SK-N-SH treated with all-trans-retinoic acid at 6 μM for 48 hours (cell line): Measurements from ENCODE around the gene DAW1.

ENCODE experiments used
- ATAC-seq: fragments of 200-7000 bp; cut with Tn5 transposase; 3 replicates; pipeline ENCODE4 v1.9.1; 2020; ENCODE audit warnings: mild to moderate bottlenecking, moderate library complexity
- ARNTL ChIP-seq: fragments of 450-650 bp; formaldehyde crosslinking; IDR thresholded peaks from 2 replicates; pipeline ENCODE4 v1.5.0; 2020; ENCODE audit warnings: low read depth, mild to moderate bottlenecking, moderate library complexity, borderline replicate concordance
- BACH2 ChIP-seq: fragments of 250-450 bp; sonication (Bioruptor Pico); IDR thresholded peaks from 2 replicates; pipeline ENCODE4 v1.9.0; 2021; ENCODE audit warnings: mild to moderate bottlenecking, borderline replicate concordance
- CREB5 ChIP-seq: fragments of 250-450 bp; sonication (Bioruptor Pico); IDR thresholded peaks from 2 replicates; pipeline ENCODE4 v1.5.1; 2020; ENCODE audit warnings: low read depth, mild to moderate bottlenecking, moderate library complexity
- CSDC2 ChIP-seq: fragments of 250-450 bp; sonication (Bioruptor Pico); IDR thresholded peaks from 2 replicates; pipeline ENCODE4 v1.5.0; 2020; ENCODE audit warnings: mild to moderate bottlenecking, moderate library complexity
- CSRNP3 ChIP-seq: fragments of 250-450 bp; sonication (Bioruptor Pico); IDR thresholded peaks from 2 replicates; pipeline ENCODE4 v1.5.1; 2021; ENCODE audit warnings: mild to moderate bottlenecking, moderate library complexity
- ESRRG ChIP-seq: fragments of 250-450 bp; sonication (Bioruptor Pico); IDR thresholded peaks from 2 replicates; pipeline ENCODE4 v1.6.1; 2021; ENCODE audit warnings: mild to moderate bottlenecking
- GLIS3 ChIP-seq: fragments of 250-450 bp; sonication (Bioruptor Pico); IDR thresholded peaks from 2 replicates; pipeline ENCODE4 v1.5.0; 2020; ENCODE audit warnings: mild to moderate bottlenecking, moderate library complexity
- ISL1 ChIP-seq: fragments of 250-450 bp; sonication (Bioruptor Pico); IDR thresholded peaks from 2 replicates; pipeline ENCODE4 v2.1.2; 2022; ENCODE audit warnings: mild to moderate bottlenecking, moderate library complexity
- OSR1 ChIP-seq: fragments of 250-450 bp; sonication (Bioruptor Pico); IDR thresholded peaks from 2 replicates; pipeline ENCODE4 v1.8.0; 2022; ENCODE audit warnings: moderate library complexity, mild to moderate bottlenecking, inconsistent platforms
- PATZ1 ChIP-seq: fragments of 250-450 bp; sonication (Bioruptor Pico); IDR thresholded peaks from 2 replicates; pipeline ENCODE4 v1.8.0; 2020; ENCODE audit warnings: mild to moderate bottlenecking, moderate library complexity, borderline replicate concordance
- POU6F1 ChIP-seq: fragments of 250-450 bp; sonication (Bioruptor Pico); IDR thresholded peaks from 2 replicates; pipeline ENCODE4 v1.8.0; 2021; ENCODE audit warnings: low read depth, mild to moderate bottlenecking, moderate library complexity, borderline replicate concordance
- PPARA ChIP-seq: fragments of 250-450 bp; sonication (Bioruptor Pico); IDR thresholded peaks from 2 replicates; pipeline ENCODE4 v1.5.0; 2020; ENCODE audit warnings: mild to moderate bottlenecking, borderline replicate concordance
- RARB ChIP-seq: fragments of 250-450 bp; sonication (Bioruptor Pico); IDR thresholded peaks from 2 replicates; pipeline ENCODE4 v1.8.0; 2021; ENCODE audit warnings: mild to moderate bottlenecking, moderate library complexity
- SNAI2 ChIP-seq: fragments of 250-450 bp; sonication (Bioruptor Pico); IDR thresholded peaks from 2 replicates; pipeline ENCODE4 v1.5.0; 2020; ENCODE audit warnings: mild to moderate bottlenecking, moderate library complexity
- TCF4 ChIP-seq: fragments of 250-450 bp; sonication (Bioruptor Pico); IDR thresholded peaks from 2 replicates; pipeline ENCODE4 v1.8.0; 2021; ENCODE audit warnings: mild to moderate bottlenecking, moderate library complexity, borderline replicate concordance
- TOX ChIP-seq: fragments of 250-450 bp; sonication (Bioruptor Pico); IDR thresholded peaks from 2 replicates; pipeline ENCODE4 v1.8.0; 2021; ENCODE audit warnings: mild to moderate bottlenecking, moderate library complexity, borderline replicate concordance
- TSHZ2 ChIP-seq: fragments of 250-450 bp; sonication (Bioruptor Pico); IDR thresholded peaks from 2 replicates; pipeline ENCODE4 v1.5.0; 2020; ENCODE audit warnings: mild to moderate bottlenecking, moderate library complexity
- ZC3H10 ChIP-seq: fragments of 250-450 bp; sonication (Bioruptor Pico); IDR thresholded peaks from 2 replicates; pipeline ENCODE4 v1.5.1; 2021; ENCODE audit warnings: mild to moderate bottlenecking, moderate library complexity
- ZFP3 ChIP-seq: fragments of 250-450 bp; sonication (Bioruptor Pico); IDR thresholded peaks from 2 replicates; pipeline ENCODE4 v1.5.0; 2020; ENCODE audit warnings: mild to moderate bottlenecking, moderate library complexity
- ZFP30 ChIP-seq: fragments of 450-650 bp; formaldehyde crosslinking; IDR thresholded peaks from 2 replicates; pipeline ENCODE4 v1.5.0; 2022; ENCODE audit warnings: mild to moderate bottlenecking, moderate library complexity
- ZNF565 ChIP-seq: fragments of 450-650 bp; formaldehyde crosslinking; conservative IDR thresholded peaks from 2 replicates; pipeline ENCODE4 v1.5.0; 2020; ENCODE audit warnings: low read depth, mild to moderate bottlenecking, moderate library complexity
- ZNF8 ChIP-seq: fragments of 450-650 bp; formaldehyde crosslinking; IDR thresholded peaks from 2 replicates; pipeline ENCODE4 v1.5.0; 2020; ENCODE audit warnings: mild to moderate bottlenecking, moderate library complexity

DAW1 gene

GRCh38 chr2:227826563-227826962 is 44.9 kb upstream of the DAW1 start (continued):
- TF ChIP-seq CREB5 = no peak
- TF ChIP-seq OSR1 = no peak
- TF ChIP-seq BACH2 = no peak
- TF ChIP-seq ZFP3 (CRISPR knock-in tag) = no peak
- TF ChIP-seq ZC3H10 (CRISPR knock-in tag) = no peak
- TF ChIP-seq GLIS3 (CRISPR knock-in tag) = no peak
- TF ChIP-seq TCF4 = no peak
- TF ChIP-seq ZNF8 = no peak
- no peak for TF ChIP-seq POU6F1

GRCh38 chr2:227827143-227827542 is 44.3 kb upstream of the DAW1 start:
- no peak for TF ChIP-seq CSRNP3 (CRISPR knock-in tag)
- TF ChIP-seq TOX (CRISPR knock-in tag) = no peak
- TF ChIP-seq ZNF565 = no peak
- TF ChIP-seq ZFP30 = no peak
- no peak for TF ChIP-seq OSR1
- TF ChIP-seq TCF4 = no peak
- TF ChIP-seq TSHZ2 (CRISPR knock-in tag) = no peak
- no peak for TF ChIP-seq BACH2
- no peak for TF ChIP-seq PATZ1 (CRISPR knock-in tag)
- TF ChIP-seq CREB5 = no peak
- no peak for TF ChIP-seq ESRRG
- no peak for TF ChIP-seq RARB (CRISPR knock-in tag)
- TF ChIP-seq ISL1 = no peak
- no peak for TF ChIP-seq POU6F1
- no peak for TF ChIP-seq PPARA (CRISPR knock-in tag)
- TF ChIP-seq CSDC2 (CRISPR knock-in tag) = no peak
- no peak for TF ChIP-seq SNAI2 (CRISPR knock-in tag)
- no peak for TF ChIP-seq ARNTL (CRISPR knock-in tag)
- no peak for TF ChIP-seq GLIS3 (CRISPR knock-in tag)
- no peak for ATAC-seq
